BE2C (cell line): ENCODE data around the gene COL17A1.

Experiments used
- DNase-seq: peaks from one replicate; pipeline ENCODE4 v3.0.0-alpha.2; 2020
- H3K27me3 ChIP-seq: fragments of 250-450 bp; sonication (Bioruptor Pico); 2 replicates; pipeline ENCODE4 v1.5.1; 2020; ENCODE audit warnings: mild to moderate bottlenecking
- H3K36me3 ChIP-seq: fragments of 250-450 bp; sonication (Bioruptor Pico); 2 replicates; pipeline ENCODE4 v1.5.1; 2020; ENCODE audit warnings: mild to moderate bottlenecking
- H3K4me1 ChIP-seq: fragments of 250-450 bp; sonication (Bioruptor Pico); 2 replicates; pipeline ENCODE4 v1.5.1; 2020
- H3K4me3 ChIP-seq: 2 replicates; pipeline ENCODE4 v1.5.1; 2011; ENCODE audit warnings: low read depth, low read length
- H3K9me3 ChIP-seq: fragments of 250-450 bp; sonication (Bioruptor Pico); 2 replicates; pipeline ENCODE4 v1.5.1; 2020
- TF ChIP-seq, protein P1 (sequence below): IDR thresholded peaks from 2 replicates; pipeline ENCODE4 v1.5.1; 2012; ENCODE audit warnings: mild to moderate bottlenecking, low read depth, low read length

COL17A1 gene

DNA sequence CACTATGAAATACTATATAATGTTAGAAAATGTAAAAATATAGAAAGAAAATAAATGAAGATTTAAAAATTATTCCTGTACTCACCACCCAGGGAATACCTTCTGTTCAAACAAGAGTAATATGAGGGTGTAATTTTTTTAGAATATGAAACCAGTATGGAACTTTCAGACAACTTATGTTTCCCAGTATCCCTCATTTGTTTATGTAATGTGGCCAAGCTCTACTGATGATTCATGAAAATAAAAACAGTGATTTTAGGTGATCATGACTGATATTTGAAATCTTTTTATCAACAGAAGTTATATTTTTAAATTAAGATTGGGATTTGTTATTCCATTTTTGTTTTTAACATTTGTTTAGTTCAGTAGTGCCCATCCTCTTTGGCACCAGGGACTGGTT lies 100.0 kb downstream of the COL17A1 start:
- no peak overlapping the region for H3K4me3 ChIP-seq
- H3K4me1 ChIP-seq = no peaks in the 10 kb centered on the region
- no peaks in the 10 kb centered on the region for H3K9me3 ChIP-seq
- no peaks in the 10 kb centered on the region for H3K27me3 ChIP-seq
- TF ChIP-seq, protein P1, sequence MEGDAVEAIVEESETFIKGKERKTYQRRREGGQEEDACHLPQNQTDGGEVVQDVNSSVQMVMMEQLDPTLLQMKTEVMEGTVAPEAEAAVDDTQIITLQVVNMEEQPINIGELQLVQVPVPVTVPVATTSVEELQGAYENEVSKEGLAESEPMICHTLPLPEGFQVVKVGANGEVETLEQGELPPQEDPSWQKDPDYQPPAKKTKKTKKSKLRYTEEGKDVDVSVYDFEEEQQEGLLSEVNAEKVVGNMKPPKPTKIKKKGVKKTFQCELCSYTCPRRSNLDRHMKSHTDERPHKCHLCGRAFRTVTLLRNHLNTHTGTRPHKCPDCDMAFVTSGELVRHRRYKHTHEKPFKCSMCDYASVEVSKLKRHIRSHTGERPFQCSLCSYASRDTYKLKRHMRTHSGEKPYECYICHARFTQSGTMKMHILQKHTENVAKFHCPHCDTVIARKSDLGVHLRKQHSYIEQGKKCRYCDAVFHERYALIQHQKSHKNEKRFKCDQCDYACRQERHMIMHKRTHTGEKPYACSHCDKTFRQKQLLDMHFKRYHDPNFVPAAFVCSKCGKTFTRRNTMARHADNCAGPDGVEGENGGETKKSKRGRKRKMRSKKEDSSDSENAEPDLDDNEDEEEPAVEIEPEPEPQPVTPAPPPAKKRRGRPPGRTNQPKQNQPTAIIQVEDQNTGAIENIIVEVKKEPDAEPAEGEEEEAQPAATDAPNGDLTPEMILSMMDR = no peak
- H3K36me3 ChIP-seq = no peaks in the 10 kb centered on the region
- DNase-seq = no peak

DNA sequence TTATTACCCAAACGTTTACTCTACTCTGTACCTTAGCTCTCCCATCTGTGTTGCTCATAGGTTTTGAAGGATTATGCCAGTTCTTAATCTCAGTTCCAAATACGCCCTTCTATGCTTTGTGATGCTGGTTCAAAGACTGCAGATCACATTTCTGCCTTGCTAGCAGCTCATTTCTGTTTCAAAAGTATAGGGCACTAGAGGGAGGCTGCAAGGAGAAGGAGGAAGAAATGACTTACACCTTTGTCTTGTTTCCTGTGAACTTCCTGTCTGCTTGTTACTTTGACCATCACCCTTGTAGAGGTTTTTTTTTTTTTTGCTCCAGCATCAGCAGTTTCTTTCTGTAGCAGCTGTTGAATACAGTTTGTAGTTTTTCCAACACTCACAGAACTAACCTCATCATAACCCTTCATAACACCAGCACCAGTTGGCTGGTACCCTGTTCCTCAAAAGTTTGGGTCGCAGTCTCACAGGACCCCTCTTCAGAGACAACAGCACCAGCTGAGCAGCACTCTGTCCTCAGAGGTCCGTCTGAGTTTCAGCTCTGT lies 102.2 kb downstream of the COL17A1 start:
- no peak for DNase-seq
- H3K27me3 ChIP-seq = no peaks in the 10 kb centered on the region
- no peaks in the 10 kb centered on the region for H3K4me1 ChIP-seq
- no peaks in the 10 kb centered on the region for H3K9me3 ChIP-seq
- no peak overlapping the region for H3K4me3 ChIP-seq
- H3K36me3 ChIP-seq = no peaks in the 10 kb centered on the region
- TF ChIP-seq, protein P1 = no peak

DNA sequence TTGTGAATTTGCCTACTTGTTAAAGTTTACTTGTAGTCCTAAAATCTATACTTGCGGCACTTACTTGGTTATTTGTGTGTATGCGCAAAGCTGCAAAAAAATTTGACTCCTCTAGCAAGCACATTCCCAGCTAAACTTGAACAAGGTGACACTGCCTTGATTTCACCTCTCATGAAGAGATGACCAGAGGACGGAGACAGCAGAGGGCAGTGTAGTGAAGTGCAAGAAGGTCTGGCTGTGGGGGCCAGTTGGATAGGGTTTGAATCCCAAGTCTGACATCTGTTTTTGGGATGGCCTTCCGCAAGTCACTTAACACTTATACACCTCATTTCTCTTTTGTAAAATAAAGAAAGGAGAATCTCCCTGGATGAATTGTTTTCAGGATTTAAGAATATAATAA lies 103.0 kb downstream of the COL17A1 start:
- no peaks in the 10 kb centered on the region for H3K9me3 ChIP-seq
- no peak overlapping the region for H3K4me3 ChIP-seq
- peak; percentile 51 for DNase-seq
- TF ChIP-seq, protein P1 = peak; percentile 66
- H3K4me1 ChIP-seq = no peaks in the 10 kb centered on the region
- no peaks in the 10 kb centered on the region for H3K36me3 ChIP-seq
- H3K27me3 ChIP-seq = no peaks in the 10 kb centered on the region
